Measurements from ENCODE around the gene VSIG4. TPM values are rescaled to one million over a fixed set of nuclear protein-coding genes. Genes with fewer than 3 reads are reported as not detected.
"Not testable (repeated sequence)": the region's sequence is repeated elsewhere in the genome, so short reads cannot be mapped to it uniquely, and the experiment has no call there.

VSIG4 gene
- total RNA-seq, result 61.5 TPM

- no peak for DNase-seq (ENCODE audit: low spot score)
These were observed at the start of gene VSIG4 for GRCh38 chrX:66039944-66040343. TSS of gene VSIG4 (minus strand) at chrX:66040080. CDS start at chrX:66039998, 82 bp downstream.

- DNase-seq (ENCODE audit: low spot score), result no peak
These were observed 36.9 kb upstream of the VSIG4 start for GRCh38 chrX:66076801-66077200.

- peak; percentile 29 for DNase-seq (ENCODE audit: low spot score)
These were observed 35.3 kb upstream of the VSIG4 start for GRCh38 chrX:66074920-66075879.

- no peak for DNase-seq (ENCODE audit: low spot score)
These were observed 31.2 kb upstream of the VSIG4 start for GRCh38 chrX:66071126-66071525.

- DNase-seq (ENCODE audit: low spot score), result no peak
These were observed 24.4 kb upstream of the VSIG4 start for GRCh38 chrX:66064261-66064660.

GRCh38 chrX:66057019-66057418 is 17.1 kb upstream of the VSIG4 start:
- DNase-seq (ENCODE audit: low spot score), result not testable (repeated sequence)

GRCh38 chrX:66054978-66055377 is 15.1 kb upstream of the VSIG4 start:
- no peak for DNase-seq (ENCODE audit: low spot score)

- DNase-seq (ENCODE audit: low spot score), result no peak
These were observed 13.5 kb upstream of the VSIG4 start for GRCh38 chrX:66053414-66053813.

GRCh38 chrX:66051980-66052379 is 12.1 kb upstream of the VSIG4 start:
- DNase-seq (ENCODE audit: low spot score), result no peak

- peak; percentile 21 for DNase-seq (ENCODE audit: low spot score)
These were observed 10.3 kb upstream of the VSIG4 start for GRCh38 chrX:66050140-66050569.

GRCh38 chrX:66049056-66049455 is 9.2 kb upstream of the VSIG4 start:
- no peak for DNase-seq (ENCODE audit: low spot score)

- DNase-seq (ENCODE audit: low spot score), result no peak
These were observed 6.8 kb upstream of the VSIG4 start for GRCh38 chrX:66046612-66047235.

GRCh38 chrX:66045894-66046293 is 6.0 kb upstream of the VSIG4 start:
- DNase-seq (ENCODE audit: low spot score), result no peak

- no peak for DNase-seq (ENCODE audit: low spot score)
These were observed 3.7 kb upstream of the VSIG4 start for GRCh38 chrX:66043584-66043983.

GRCh38 chrX:66042307-66043077 is 2.6 kb upstream of the VSIG4 start:
- no peak for DNase-seq (ENCODE audit: low spot score)

GRCh38 chrX:66038115-66038514 is 1.8 kb downstream of the VSIG4 start:
- DNase-seq (ENCODE audit: low spot score), result no peak

GRCh38 chrX:66036231-66036630 is 3.6 kb downstream of the VSIG4 start:
- DNase-seq (ENCODE audit: low spot score), result no peak

GRCh38 chrX:66035667-66036066 is 4.2 kb downstream of the VSIG4 start:
- DNase-seq (ENCODE audit: low spot score), result no peak

GRCh38 chrX:66030505-66031317 is 9.2 kb downstream of the VSIG4 start:
- peak; percentile 30 for DNase-seq (ENCODE audit: low spot score)

GRCh38 chrX:66028936-66029335 is 10.9 kb downstream of the VSIG4 start:
- no peak for DNase-seq (ENCODE audit: low spot score)

- DNase-seq (ENCODE audit: low spot score), result no peak
These were observed 15.3 kb downstream of the VSIG4 start for GRCh38 chrX:66024570-66024969.
